ENCODE measurements around the gene RGS6.

DNA sequence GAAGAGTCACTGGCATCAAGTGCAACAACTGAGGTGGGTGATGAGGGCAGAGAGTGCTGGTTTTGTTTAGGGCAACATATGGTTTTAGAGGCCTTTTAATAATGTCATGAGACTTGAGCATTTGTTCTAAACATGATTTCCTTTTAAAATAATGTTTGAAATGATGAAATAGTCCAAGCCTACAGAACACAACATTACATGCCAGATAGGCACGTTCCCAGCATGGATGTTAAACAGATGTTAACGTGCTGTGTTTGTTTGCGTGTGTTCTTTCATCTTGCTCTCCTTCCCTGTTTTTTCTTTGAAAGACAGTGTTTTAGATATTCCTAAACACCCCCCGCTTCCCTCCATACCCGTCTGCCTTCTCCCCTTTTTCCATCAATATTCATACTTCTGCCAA lies 82.3 kb downstream of the RGS6 start:
- TF ChIP-seq, protein P1, sequence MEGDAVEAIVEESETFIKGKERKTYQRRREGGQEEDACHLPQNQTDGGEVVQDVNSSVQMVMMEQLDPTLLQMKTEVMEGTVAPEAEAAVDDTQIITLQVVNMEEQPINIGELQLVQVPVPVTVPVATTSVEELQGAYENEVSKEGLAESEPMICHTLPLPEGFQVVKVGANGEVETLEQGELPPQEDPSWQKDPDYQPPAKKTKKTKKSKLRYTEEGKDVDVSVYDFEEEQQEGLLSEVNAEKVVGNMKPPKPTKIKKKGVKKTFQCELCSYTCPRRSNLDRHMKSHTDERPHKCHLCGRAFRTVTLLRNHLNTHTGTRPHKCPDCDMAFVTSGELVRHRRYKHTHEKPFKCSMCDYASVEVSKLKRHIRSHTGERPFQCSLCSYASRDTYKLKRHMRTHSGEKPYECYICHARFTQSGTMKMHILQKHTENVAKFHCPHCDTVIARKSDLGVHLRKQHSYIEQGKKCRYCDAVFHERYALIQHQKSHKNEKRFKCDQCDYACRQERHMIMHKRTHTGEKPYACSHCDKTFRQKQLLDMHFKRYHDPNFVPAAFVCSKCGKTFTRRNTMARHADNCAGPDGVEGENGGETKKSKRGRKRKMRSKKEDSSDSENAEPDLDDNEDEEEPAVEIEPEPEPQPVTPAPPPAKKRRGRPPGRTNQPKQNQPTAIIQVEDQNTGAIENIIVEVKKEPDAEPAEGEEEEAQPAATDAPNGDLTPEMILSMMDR (IDR thresholded peaks at IDR 0.05) = no peak
- TF ChIP-seq EP300 (IDR thresholded peaks at IDR 0.05) (no peak), POLR2AphosphoS5 (IDR thresholded peaks at IDR 0.05) (no peak), POLR2A (IDR thresholded peaks at IDR 0.05) (no peak)
